Cardiac muscle cell (in vitro differentiated cells and primary cell): ENCODE measurements around the gene HKDC1. TPM values are rescaled to one million over a fixed set of nuclear protein-coding genes. Genes with fewer than 3 reads are reported as not detected.

Experiments used
- DNase-seq, 2 donors: peaks; one replicate each; pipeline versions ENCODE4 v3.0.0 to v3.0.0-alpha.2; 2010 to 2017; ENCODE audit warnings: low read depth in 1 of 2, low spot score in 1 of 2
- H3K27ac ChIP-seq: fragments of 200-600 bp; sonication (generic); 2 replicates; pipeline ENCODE4 v1.5.1; 2016
- H3K27me3 ChIP-seq: fragments of 200-600 bp; sonication (generic); 2 replicates; pipeline ENCODE4 v1.6.0; 2016; ENCODE audit warnings: control low read depth
- H3K36me3 ChIP-seq: fragments of 200-600 bp; sonication (generic); 2 replicates; pipeline ENCODE4 v1.5.1; 2016; ENCODE audit warnings: control low read depth
- H3K4me1 ChIP-seq: fragments of 200-600 bp; sonication (generic); 2 replicates; pipeline ENCODE4 v1.8.1; 2017; ENCODE audit warnings: low read depth, mild to moderate bottlenecking, mixed run types
- H3K4me3 ChIP-seq: fragments of 200-600 bp; sonication (generic); 2 replicates; pipeline ENCODE4 v1.5.1; 2016; ENCODE audit warnings: mild to moderate bottlenecking
- H3K9me3 ChIP-seq: fragments of 200-600 bp; sonication (generic); 2 replicates; pipeline ENCODE4 v1.5.1; 2017; ENCODE audit warnings: low read depth, mild to moderate bottlenecking, control low read depth
- polyA plus RNA-seq: library from polyadenylated mRNA; unstranded; fragments of >200 nt; fragmentation: Nextera tagmentation; extraction: Ambion mirVana; gene quantifications from 2 replicates; pipeline ENCODE4 v1.2.1, GENCODE V29; 2016
- total RNA-seq: library from RNA; depleted of rRNA; stranded (reverse); fragments of >200 nt; gene quantifications from 2 replicates; pipeline ENCODE4 v1.2.3, GENCODE V29; 2016
- TF ChIP-seq, protein P1 (sequence below): IDR thresholded peaks from 2 replicates; pipeline ENCODE4 v1.5.1; 2012; ENCODE audit warnings: low read depth, mild to moderate bottlenecking, low read length

HKDC1 gene
- total and polyA plus RNA-seq, 2 experiments from 2014 or later = not detected

- TF ChIP-seq, protein P1, sequence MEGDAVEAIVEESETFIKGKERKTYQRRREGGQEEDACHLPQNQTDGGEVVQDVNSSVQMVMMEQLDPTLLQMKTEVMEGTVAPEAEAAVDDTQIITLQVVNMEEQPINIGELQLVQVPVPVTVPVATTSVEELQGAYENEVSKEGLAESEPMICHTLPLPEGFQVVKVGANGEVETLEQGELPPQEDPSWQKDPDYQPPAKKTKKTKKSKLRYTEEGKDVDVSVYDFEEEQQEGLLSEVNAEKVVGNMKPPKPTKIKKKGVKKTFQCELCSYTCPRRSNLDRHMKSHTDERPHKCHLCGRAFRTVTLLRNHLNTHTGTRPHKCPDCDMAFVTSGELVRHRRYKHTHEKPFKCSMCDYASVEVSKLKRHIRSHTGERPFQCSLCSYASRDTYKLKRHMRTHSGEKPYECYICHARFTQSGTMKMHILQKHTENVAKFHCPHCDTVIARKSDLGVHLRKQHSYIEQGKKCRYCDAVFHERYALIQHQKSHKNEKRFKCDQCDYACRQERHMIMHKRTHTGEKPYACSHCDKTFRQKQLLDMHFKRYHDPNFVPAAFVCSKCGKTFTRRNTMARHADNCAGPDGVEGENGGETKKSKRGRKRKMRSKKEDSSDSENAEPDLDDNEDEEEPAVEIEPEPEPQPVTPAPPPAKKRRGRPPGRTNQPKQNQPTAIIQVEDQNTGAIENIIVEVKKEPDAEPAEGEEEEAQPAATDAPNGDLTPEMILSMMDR = no peak
- H3K4me3 ChIP-seq = no peak overlapping the region
- H3K27ac ChIP-seq = no peak overlapping the region
- H3K9me3 ChIP-seq = no peaks in the 10 kb centered on the region
- DNase-seq = peak in 1 of 2 donors; percentile 87
- no peaks in the 10 kb centered on the region for H3K4me1 ChIP-seq
- H3K36me3 ChIP-seq = no peaks in the 10 kb centered on the region
- H3K27me3 ChIP-seq = no peaks in the 10 kb centered on the region
Observed at GRCh38 chr10:69217119-69217754, 2.9 kb upstream of the HKDC1 start.

DNA sequence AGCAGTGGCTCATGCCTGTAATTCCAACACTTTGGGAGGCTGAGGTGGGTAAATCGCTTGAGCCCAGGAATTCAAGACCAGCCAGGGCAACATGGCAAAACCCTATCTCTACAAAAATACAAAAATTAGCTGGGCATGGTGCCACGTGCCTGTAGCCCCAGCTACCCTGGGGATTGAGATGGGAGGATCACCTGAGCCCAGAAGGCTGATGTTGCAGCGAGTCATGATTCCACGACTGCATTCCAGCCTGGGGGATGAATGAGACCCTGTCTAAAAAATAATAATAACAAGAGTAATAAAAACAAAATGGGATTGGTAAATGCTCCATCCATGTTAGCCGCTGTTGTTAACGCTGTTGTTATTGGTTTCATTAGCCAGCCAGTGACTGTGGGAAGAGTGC lies 1.3 kb upstream of the HKDC1 start:
- Histone ChIP-seq H3K27me3 (no peaks in the 10 kb centered on the region), H3K27ac (no peak overlapping the region), H3K9me3 (no peaks in the 10 kb centered on the region), H3K36me3 (no peaks in the 10 kb centered on the region), H3K4me1 (no peaks in the 10 kb centered on the region), H3K4me3 (no peak overlapping the region)
- no peak for DNase-seq
- TF ChIP-seq, protein P1 = no peak

GRCh38 chr10:69220507-69220906 lies 375 bp downstream of the HKDC1 start:
- Histone ChIP-seq H3K36me3 (no peaks in the 10 kb centered on the region), H3K4me1 (no peaks in the 10 kb centered on the region), H3K9me3 (no peaks in the 10 kb centered on the region), H3K27ac (no peak overlapping the region), H3K4me3 (no peak overlapping the region), H3K27me3 (no peaks in the 10 kb centered on the region)
- DNase-seq = no peak
- TF ChIP-seq, protein P1 = no peak

DNA sequence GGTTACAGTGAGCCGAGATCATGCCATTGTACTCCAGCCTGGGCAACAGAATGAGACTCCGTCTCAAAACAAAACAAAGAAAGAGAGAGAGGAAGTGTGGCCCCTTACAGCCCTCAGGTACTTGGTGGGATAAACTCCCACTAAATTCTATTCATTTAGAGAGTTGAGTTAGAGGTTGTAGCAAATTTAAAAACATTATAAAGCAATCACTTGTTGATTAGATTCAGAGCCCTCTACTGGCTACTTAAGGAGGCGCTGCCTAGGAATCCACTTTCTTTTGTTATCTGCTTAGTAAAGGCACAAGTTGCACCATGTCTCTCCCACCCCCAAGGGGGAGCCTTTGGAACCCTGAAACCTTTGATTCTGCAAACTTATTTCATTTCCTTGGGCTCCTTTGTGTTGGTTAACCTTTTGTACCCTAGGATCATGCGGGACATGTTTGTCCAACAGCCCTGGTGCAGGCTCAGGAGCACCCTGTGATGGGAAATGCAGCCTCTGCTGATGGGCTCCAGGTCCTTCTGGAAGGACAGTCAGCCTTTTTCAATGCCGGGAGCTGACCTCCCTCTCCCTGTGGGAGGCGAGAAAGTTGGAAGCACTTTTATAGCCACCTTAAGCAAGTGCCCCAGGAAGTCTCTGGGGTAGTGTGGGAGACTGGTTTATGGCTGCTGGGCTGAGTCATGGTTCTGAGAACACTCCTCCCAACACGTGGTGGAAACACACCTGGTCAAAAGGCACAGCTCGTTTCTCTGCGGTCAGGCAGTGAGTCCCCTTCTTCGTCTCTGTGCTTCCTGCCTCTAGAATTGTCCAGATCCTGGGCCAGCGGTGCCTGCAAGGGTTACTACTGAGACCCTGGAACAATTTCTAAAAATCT lies 2.3 kb downstream of the HKDC1 start:
- Histone ChIP-seq H3K4me3 (no peak overlapping the region), H3K27me3 (no peaks in the 10 kb centered on the region), H3K9me3 (no peaks in the 10 kb centered on the region), H3K36me3 (no peaks in the 10 kb centered on the region), H3K4me1 (no peaks in the 10 kb centered on the region), H3K27ac (no peak overlapping the region)
- TF ChIP-seq, protein P1 = peak; percentile 78
- peak; percentile 58 to 76 for DNase-seq

GRCh38 chr10:69223028-69223342 lies 2.9 kb downstream of the HKDC1 start:
- TF ChIP-seq, protein P1 = no peak
- Histone ChIP-seq H3K4me1 (no peaks in the 10 kb centered on the region), H3K36me3 (no peaks in the 10 kb centered on the region), H3K27ac (no peak overlapping the region), H3K9me3 (no peaks in the 10 kb centered on the region), H3K27me3 (no peaks in the 10 kb centered on the region), H3K4me3 (no peak overlapping the region)
- DNase-seq = no peak
